T-helper 2 cell (primary cell): Measurements from ENCODE around the gene ST7.
"Not testable (repeated sequence)": the region's sequence is repeated elsewhere in the genome, so short reads cannot be mapped to it uniquely, and the experiment has no call there.

Experiments
- DNase-seq, 5 experiments: peaks; one replicate each; pipeline versions ENCODE4 v3.0.0 to v3.0.0-alpha.2; 2012 to 2022

The ST7 gene

GRCh38 chr7:117238937-117239336 lies 285.6 kb downstream of the ST7 start:
- no peak for DNase-seq

GRCh38 chr7:117241088-117241487 lies 287.8 kb downstream of the ST7 start:
- no peak for DNase-seq

- no peak for DNase-seq
Measured at GRCh38 chr7:117243390-117243789, 290.1 kb downstream of the ST7 start.

GRCh38 chr7:117245703-117246102 lies 292.4 kb downstream of the ST7 start:
- not testable (repeated sequence) for DNase-seq

GRCh38 chr7:117247809-117248208 lies 294.5 kb downstream of the ST7 start:
- DNase-seq = no peak

- DNase-seq = no peak
Measured at GRCh38 chr7:117248829-117249228, 295.5 kb downstream of the ST7 start.

GRCh38 chr7:117249696-117250095 lies 296.4 kb downstream of the ST7 start:
- DNase-seq = no peak

- DNase-seq = no peak
Measured at GRCh38 chr7:117250245-117250644, 296.9 kb downstream of the ST7 start.

- DNase-seq = no peak
Measured at GRCh38 chr7:117250801-117251200, 297.5 kb downstream of the ST7 start.

GRCh38 chr7:117251687-117252086 lies 298.4 kb downstream of the ST7 start:
- no peak for DNase-seq

- no peak for DNase-seq
Measured at GRCh38 chr7:117259615-117260014, 306.3 kb downstream of the ST7 start.

- DNase-seq = no peak
Measured at GRCh38 chr7:117262546-117262945, 309.2 kb downstream of the ST7 start.

- DNase-seq = no peak
Measured at GRCh38 chr7:117264716-117265115, 311.4 kb downstream of the ST7 start.

- peak in 1 of 5 experiments; percentile 1 for DNase-seq
Measured at GRCh38 chr7:117269417-117269816, 316.1 kb downstream of the ST7 start.

- DNase-seq = no peak
Measured at GRCh38 chr7:117269886-117270285, 316.6 kb downstream of the ST7 start.

- no peak for DNase-seq
Measured at GRCh38 chr7:117270371-117270770, 317.1 kb downstream of the ST7 start.

- DNase-seq = no peak
Measured at GRCh38 chr7:117271566-117271965, 318.3 kb downstream of the ST7 start.

GRCh38 chr7:117272017-117272759 lies 318.9 kb downstream of the ST7 start:
- DNase-seq = no peak

GRCh38 chr7:117273325-117273724 lies 320.0 kb downstream of the ST7 start:
- DNase-seq = no peak

GRCh38 chr7:117273814-117274225 lies 320.5 kb downstream of the ST7 start:
- no peak for DNase-seq

- DNase-seq = no peak
Measured at GRCh38 chr7:117274951-117275350, 321.6 kb downstream of the ST7 start.

- no peak for DNase-seq
Measured at GRCh38 chr7:117277576-117277975, 324.3 kb downstream of the ST7 start.

GRCh38 chr7:117278040-117278439 lies 324.7 kb downstream of the ST7 start:
- no peak for DNase-seq

GRCh38 chr7:117279203-117279602 lies 325.9 kb downstream of the ST7 start:
- DNase-seq = no peak
